GM21737 (cell line): ENCODE measurements around the gene NFKB2.
A peak's percentile ranks its signal among the peaks of the same experiment; 100 is the strongest.

Experiments used
- ATAC-seq: cut with Tn5 transposase; IDR thresholded peaks from one replicate; pipeline ENCODE4 v1.9.1; 2021; ENCODE audit warnings: mild to moderate bottlenecking, moderate library complexity; ENCODE audit not compliant: unreplicated experiment

Gene NFKB2

GRCh38 chr10:102395400-102396316 is at the start of gene NFKB2:
TSS of gene NFKB2 (plus strand) at chr10:102395705. CDS start at chr10:102395960, 255 bp downstream.
- peak; percentile 30 for ATAC-seq

- no peak for ATAC-seq
Measured at GRCh38 chr10:102347236-102347828, 48.2 kb upstream of the NFKB2 start.

GRCh38 chr10:102352066-102352715 is 43.3 kb upstream of the NFKB2 start:
- no peak for ATAC-seq

- no peak for ATAC-seq
Measured at GRCh38 chr10:102354451-102354850, 41.1 kb upstream of the NFKB2 start.

GRCh38 chr10:102358712-102359382 is 36.7 kb upstream of the NFKB2 start:
- no peak for ATAC-seq

GRCh38 chr10:102367441-102367840 is 28.1 kb upstream of the NFKB2 start:
- no peak for ATAC-seq

- ATAC-seq: no peak
Measured at GRCh38 chr10:102368077-102368476, 27.4 kb upstream of the NFKB2 start.

- no peak for ATAC-seq
Measured at GRCh38 chr10:102371295-102371694, 24.2 kb upstream of the NFKB2 start.

- no peak for ATAC-seq
Measured at GRCh38 chr10:102375250-102375649, 20.3 kb upstream of the NFKB2 start.

GRCh38 chr10:102375867-102376266 is 19.6 kb upstream of the NFKB2 start:
- ATAC-seq: no peak

GRCh38 chr10:102376901-102377300 is 18.6 kb upstream of the NFKB2 start:
- ATAC-seq: no peak

- no peak for ATAC-seq
Measured at GRCh38 chr10:102379383-102379782, 16.1 kb upstream of the NFKB2 start.

GRCh38 chr10:102381983-102382382 is 13.5 kb upstream of the NFKB2 start:
- ATAC-seq: no peak

- ATAC-seq: no peak
Measured at GRCh38 chr10:102382871-102383270, 12.6 kb upstream of the NFKB2 start.

GRCh38 chr10:102384053-102384452 is 11.5 kb upstream of the NFKB2 start:
- no peak for ATAC-seq

- no peak for ATAC-seq
Measured at GRCh38 chr10:102384606-102385429, 10.7 kb upstream of the NFKB2 start.

GRCh38 chr10:102389894-102390293 is 5.6 kb upstream of the NFKB2 start:
- ATAC-seq: no peak

GRCh38 chr10:102392306-102392705 is 3.2 kb upstream of the NFKB2 start:
- ATAC-seq: no peak

- ATAC-seq: no peak
Measured at GRCh38 chr10:102393411-102394078, 2.0 kb upstream of the NFKB2 start.
